GM23338 (cell line): ENCODE data around the gene FARP1. TPM values are rescaled to one million over a fixed set of nuclear protein-coding genes. Genes with fewer than 3 reads are reported as not detected.
A peak's percentile ranks its signal among the peaks of the same experiment; 100 is the strongest.

Experiments used
- ATAC-seq: fragments of 200-7000 bp; cut with Tn5 transposase; 3 replicates; pipeline ENCODE4 v1.9.1; 2020
- DNase-seq: peaks from one replicate; pipeline ENCODE4 v3.0.0-alpha.2; 2015; ENCODE audit warnings: low spot score
- H2AFZ ChIP-seq: fragments of 200-600 bp; sonication (generic); 2 replicates; pipeline ENCODE4 v1.8.0; 2016; ENCODE audit warnings: antibody characterized with exemption, mild to moderate bottlenecking, moderate library complexity
- H3F3A ChIP-seq: fragments of 200-600 bp; sonication (generic); replicated peaks from 2 replicates; pipeline ENCODE4 v1.8.0; 2017; ENCODE audit warnings: antibody characterized with exemption, mixed run types, low read depth
- H3K27ac ChIP-seq: fragments of 200-600 bp; sonication (generic); 2 replicates; pipeline ENCODE4 v1.6.1; 2016; ENCODE audit warnings: low read depth
- H3K27me3 ChIP-seq: fragments of 200-600 bp; sonication (generic); 2 replicates; pipeline ENCODE4 v1.8.0; 2016; ENCODE audit warnings: mild to moderate bottlenecking, mixed run types, moderate library complexity; ENCODE audit not compliant: insufficient read depth
- H3K36me3 ChIP-seq: fragments of 200-600 bp; sonication (generic); 2 replicates; pipeline ENCODE4 v1.8.0; 2016; ENCODE audit warnings: mild to moderate bottlenecking; ENCODE audit not compliant: insufficient read depth
- H3K4me1 ChIP-seq: fragments of 200-600 bp; sonication (generic); 2 replicates; pipeline ENCODE4 v1.8.0; 2016; ENCODE audit warnings: mild to moderate bottlenecking, moderate library complexity; ENCODE audit not compliant: insufficient read depth
- H3K4me2 ChIP-seq: fragments of 200-600 bp; sonication (generic); 2 replicates; pipeline ENCODE4 v1.7.1; 2017; ENCODE audit warnings: mixed run types
- H3K4me3 ChIP-seq: fragments of 200-600 bp; sonication (generic); 2 replicates; pipeline ENCODE4 v1.6.1; 2016; ENCODE audit warnings: mixed run types
- H3K79me2 ChIP-seq: fragments of 200-600 bp; sonication (generic); replicated peaks from 2 replicates; pipeline ENCODE4 v1.8.0; 2017; ENCODE audit warnings: mild to moderate bottlenecking; ENCODE audit not compliant: insufficient read depth
- H3K9me2 ChIP-seq: fragments of 200-600 bp; sonication (generic); 2 replicates; pipeline ENCODE4 v1.8.0; 2017; ENCODE audit not compliant: insufficient read depth
- H4K20me1 ChIP-seq: fragments of 200-600 bp; sonication (generic); replicated peaks from 2 replicates; pipeline ENCODE4 v1.8.0; 2017; ENCODE audit warnings: mild to moderate bottlenecking; ENCODE audit not compliant: insufficient read depth
- H3K27ac Mint-ChIP-seq: 2 replicates; pipeline ENCODE4 v1.8.0; 2020; ENCODE audit warnings: inconsistent platforms, mild to moderate bottlenecking, moderate library complexity, mixed read lengths
- H3K27me3 Mint-ChIP-seq: 3 replicates; pipeline ENCODE4 v1.8.0; 2022; ENCODE audit warnings: low read depth, mild to moderate bottlenecking, moderate library complexity, mixed read lengths, inconsistent platforms; ENCODE audit not compliant: insufficient read depth, poor library complexity
- H3K36me3 Mint-ChIP-seq: 3 replicates; pipeline ENCODE4 v1.8.0; 2021; ENCODE audit warnings: low read depth, mild to moderate bottlenecking, inconsistent platforms, moderate library complexity, mixed read lengths
- H3K4me1 Mint-ChIP-seq: 3 replicates; pipeline ENCODE4 v1.8.0; 2020; ENCODE audit warnings: mild to moderate bottlenecking, inconsistent platforms, mixed read lengths
- H3K4me3 Mint-ChIP-seq: 3 replicates; pipeline ENCODE4 v1.8.0; 2021; ENCODE audit warnings: moderate library complexity, mild to moderate bottlenecking, inconsistent platforms, mixed read lengths
- H3K9me3 Mint-ChIP-seq: 3 replicates; pipeline ENCODE4 v1.8.0; 2020; ENCODE audit warnings: moderate library complexity, mild to moderate bottlenecking, inconsistent platforms, mixed read lengths
- CTCF ChIP-seq, 2 experiments: fragments of 200-600 bp in 1 of 2; sonication (generic) in 1 of 2; conservative IDR thresholded peaks; 2 replicates each; pipeline versions ENCODE4 v1.5.1 to v1.6.1; 2016 to 2017; ENCODE audit warnings: antibody characterized with exemption in 2 of 2, low read depth in 2 of 2, mild to moderate bottlenecking in 2 of 2, moderate library complexity in 1 of 2
- EZH2 ChIP-seq: fragments of 200-600 bp; sonication (generic); IDR thresholded peaks from one replicate; pipeline ENCODE4 v1.8.0; 2017; ENCODE audit warnings: antibody characterized with exemption, mild to moderate bottlenecking, low read depth; ENCODE audit not compliant: unreplicated experiment
- EZH2phosphoT487 ChIP-seq: fragments of 200-600 bp; sonication (generic); IDR thresholded peaks from one replicate; pipeline ENCODE4 v1.8.1; 2018; ENCODE audit warnings: antibody characterized with exemption; ENCODE audit not compliant: unreplicated experiment
- JUNB ChIP-seq: IDR thresholded peaks from one replicate; pipeline ENCODE4 v1.6.1; 2016; ENCODE audit warnings: antibody characterized with exemption; ENCODE audit not compliant: unreplicated experiment
- NANOG ChIP-seq: IDR thresholded peaks from 2 replicates; pipeline ENCODE4 v1.6.1; 2016; ENCODE audit warnings: antibody characterized with exemption, borderline replicate concordance
- POLR2AphosphoS5 ChIP-seq: IDR thresholded peaks from 2 replicates; pipeline ENCODE4 v1.6.1; 2016; ENCODE audit warnings: antibody characterized with exemption, low read depth
- STAT1 ChIP-seq: IDR thresholded peaks from one replicate; pipeline ENCODE4 v1.6.1; 2016; ENCODE audit warnings: antibody characterized with exemption; ENCODE audit not compliant: unreplicated experiment
- ZNF114 ChIP-seq: fragments of 250-450 bp; sonication (Bioruptor Pico); IDR thresholded peaks from 2 replicates; pipeline ENCODE4 v1.5.0; 2020; ENCODE audit warnings: mild to moderate bottlenecking, moderate library complexity
- ZNF331 ChIP-seq: fragments of 250-450 bp; sonication (Bioruptor Pico); IDR thresholded peaks from 2 replicates; pipeline ENCODE4 v1.5.0; 2020; ENCODE audit warnings: low read depth, mild to moderate bottlenecking, moderate library complexity
- polyA plus RNA-seq: library from polyadenylated mRNA; unstranded; fragments of >200 nt; fragmentation: Nextera tagmentation; extraction: Ambion mirVana; gene quantifications from 2 replicates; pipeline ENCODE4 v1.2.1, GENCODE V29; 2016
- total RNA-seq: library from RNA; depleted of rRNA; stranded (reverse); fragments of >200 nt; shearing (Covaris generic); gene quantifications from 2 replicates; pipeline ENCODE4 v1.2.3, GENCODE V29; 2014
- TF ChIP-seq, protein P1 (sequence below): IDR thresholded peaks from 2 replicates; pipeline ENCODE4 v1.6.1; 2016; ENCODE audit warnings: antibody characterized with exemption
- TF ChIP-seq, protein P2 (sequence below): fragments of 250-450 bp; sonication (Bioruptor Pico); IDR thresholded peaks from 2 replicates; pipeline ENCODE4 v1.5.0; 2020; ENCODE audit warnings: mild to moderate bottlenecking, moderate library complexity

FARP1 gene
- total and polyA plus RNA-seq, 2 experiments from 2014 or later, result 53.6 to 82.5 TPM

DNA sequence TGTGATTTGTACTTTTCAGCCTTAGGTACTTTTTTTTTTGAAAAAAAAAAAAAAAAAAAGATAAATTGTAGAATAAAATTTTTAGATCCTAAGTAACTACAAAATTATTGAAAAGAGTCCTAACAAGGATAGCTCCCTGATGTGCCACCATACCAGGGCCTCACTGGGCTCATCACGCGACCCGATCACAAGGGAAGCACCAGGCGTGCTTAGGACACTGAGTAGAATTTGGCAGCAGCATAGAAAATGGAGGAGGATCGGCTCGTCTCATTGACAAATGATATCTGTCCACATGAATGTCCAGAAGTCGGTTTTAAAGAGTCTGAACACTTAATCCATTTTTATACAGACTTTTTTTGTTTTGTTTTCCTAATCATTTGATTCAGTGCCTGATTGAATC lies 255.0 kb downstream of the FARP1 start:
- Histone ChIP-seq H2AFZ (no peak overlapping the region), H3F3A (no peaks in the 10 kb centered on the region), H3K27ac (no peak overlapping the region), H3K4me1 (peaks cover 18% of the 10 kb centered on the region; the same call in 1 of the 2 replicates), H3K79me2 (no peaks in the 10 kb centered on the region), H3K4me3 (no peak overlapping the region), H3K36me3 (no peaks in the 10 kb centered on the region), H4K20me1 (no peaks in the 10 kb centered on the region; the same call in 1 of the 2 replicates), H3K9me2 (no peaks in the 10 kb centered on the region), H3K27me3 (no peaks in the 10 kb centered on the region), H3K4me2 (no peak overlapping the region)
- DNase-seq, result no peak
- Mint-ChIP-seq H3K9me3 (no peaks in the 10 kb centered on the region), H3K4me1 (peaks cover 23% of the 10 kb centered on the region), H3K27ac (peak overlapping the region; percentile 43), H3K4me3 (no peak overlapping the region), H3K36me3 (peaks cover 7% of the 10 kb centered on the region), H3K27me3 (no peaks in the 10 kb centered on the region)
- no peak for TF ChIP-seq JUNB
- no peak for TF ChIP-seq ZNF331
- TF ChIP-seq ZNF114 (CRISPR knock-in tag), result no peak
- peak; percentile 18; the same call in 1 of the 3 replicates for ATAC-seq

DNA sequence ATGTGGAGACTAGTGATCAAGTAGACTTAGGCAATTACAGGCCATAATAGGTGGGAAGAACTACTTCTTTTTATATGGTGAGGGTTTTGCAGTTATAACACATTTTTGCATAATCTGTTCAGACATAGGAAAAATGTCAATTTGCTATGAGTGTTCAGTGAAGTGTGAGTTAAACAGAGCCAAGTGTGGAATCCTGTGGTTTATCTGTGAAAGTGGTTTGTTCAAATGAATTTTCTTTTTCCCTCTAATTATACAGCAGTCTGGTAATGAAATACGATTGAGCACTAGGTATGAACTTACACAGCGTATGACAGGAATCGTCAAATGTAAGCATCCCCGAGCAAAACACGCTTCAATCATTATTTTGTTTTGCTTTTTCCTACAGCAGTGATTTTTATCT lies 255.7 kb downstream of the FARP1 start:
- ATAC-seq, result no peak
- Histone ChIP-seq H3K36me3 (no peaks in the 10 kb centered on the region), H3K4me3 (no peak overlapping the region), H3F3A (no peaks in the 10 kb centered on the region), H3K4me2 (no peak overlapping the region), H3K79me2 (no peaks in the 10 kb centered on the region), H3K9me2 (no peaks in the 10 kb centered on the region), H4K20me1 (no peaks in the 10 kb centered on the region; the same call in 1 of the 2 replicates), H3K27ac (no peak overlapping the region; the same call in 1 of the 2 replicates), H3K4me1 (peaks cover 18% of the 10 kb centered on the region; the same call in 1 of the 2 replicates), H2AFZ (no peak overlapping the region), H3K27me3 (no peaks in the 10 kb centered on the region)
- peaks cover 7% of the 10 kb centered on the region for H3K36me3 Mint-ChIP-seq
- H3K4me3 Mint-ChIP-seq, result no peak overlapping the region
- H3K4me1 Mint-ChIP-seq, result peaks cover 23% of the 10 kb centered on the region
- H3K9me3 Mint-ChIP-seq, result no peaks in the 10 kb centered on the region
- peak overlapping the region; percentile 7; the same call in 1 of the 2 replicates for H3K27ac Mint-ChIP-seq
- H3K27me3 Mint-ChIP-seq, result no peaks in the 10 kb centered on the region
- no peak for DNase-seq
- TF ChIP-seq EZH2phosphoT487 (no peak), ZNF331 (no peak), EZH2 (no peak), STAT1 (no peak), CTCF (conservative IDR thresholded peaks at IDR 0.05; ENCODE audit: low read depth in 2 of 2) (no peak), JUNB (no peak), NANOG (no peak), POLR2AphosphoS5 (no peak), ZNF114 (CRISPR knock-in tag) (no peak)
- TF ChIP-seq, protein P1, sequence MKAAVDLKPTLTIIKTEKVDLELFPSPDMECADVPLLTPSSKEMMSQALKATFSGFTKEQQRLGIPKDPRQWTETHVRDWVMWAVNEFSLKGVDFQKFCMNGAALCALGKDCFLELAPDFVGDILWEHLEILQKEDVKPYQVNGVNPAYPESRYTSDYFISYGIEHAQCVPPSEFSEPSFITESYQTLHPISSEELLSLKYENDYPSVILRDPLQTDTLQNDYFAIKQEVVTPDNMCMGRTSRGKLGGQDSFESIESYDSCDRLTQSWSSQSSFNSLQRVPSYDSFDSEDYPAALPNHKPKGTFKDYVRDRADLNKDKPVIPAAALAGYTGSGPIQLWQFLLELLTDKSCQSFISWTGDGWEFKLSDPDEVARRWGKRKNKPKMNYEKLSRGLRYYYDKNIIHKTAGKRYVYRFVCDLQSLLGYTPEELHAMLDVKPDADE, result no peak
- TF ChIP-seq, protein P2, sequence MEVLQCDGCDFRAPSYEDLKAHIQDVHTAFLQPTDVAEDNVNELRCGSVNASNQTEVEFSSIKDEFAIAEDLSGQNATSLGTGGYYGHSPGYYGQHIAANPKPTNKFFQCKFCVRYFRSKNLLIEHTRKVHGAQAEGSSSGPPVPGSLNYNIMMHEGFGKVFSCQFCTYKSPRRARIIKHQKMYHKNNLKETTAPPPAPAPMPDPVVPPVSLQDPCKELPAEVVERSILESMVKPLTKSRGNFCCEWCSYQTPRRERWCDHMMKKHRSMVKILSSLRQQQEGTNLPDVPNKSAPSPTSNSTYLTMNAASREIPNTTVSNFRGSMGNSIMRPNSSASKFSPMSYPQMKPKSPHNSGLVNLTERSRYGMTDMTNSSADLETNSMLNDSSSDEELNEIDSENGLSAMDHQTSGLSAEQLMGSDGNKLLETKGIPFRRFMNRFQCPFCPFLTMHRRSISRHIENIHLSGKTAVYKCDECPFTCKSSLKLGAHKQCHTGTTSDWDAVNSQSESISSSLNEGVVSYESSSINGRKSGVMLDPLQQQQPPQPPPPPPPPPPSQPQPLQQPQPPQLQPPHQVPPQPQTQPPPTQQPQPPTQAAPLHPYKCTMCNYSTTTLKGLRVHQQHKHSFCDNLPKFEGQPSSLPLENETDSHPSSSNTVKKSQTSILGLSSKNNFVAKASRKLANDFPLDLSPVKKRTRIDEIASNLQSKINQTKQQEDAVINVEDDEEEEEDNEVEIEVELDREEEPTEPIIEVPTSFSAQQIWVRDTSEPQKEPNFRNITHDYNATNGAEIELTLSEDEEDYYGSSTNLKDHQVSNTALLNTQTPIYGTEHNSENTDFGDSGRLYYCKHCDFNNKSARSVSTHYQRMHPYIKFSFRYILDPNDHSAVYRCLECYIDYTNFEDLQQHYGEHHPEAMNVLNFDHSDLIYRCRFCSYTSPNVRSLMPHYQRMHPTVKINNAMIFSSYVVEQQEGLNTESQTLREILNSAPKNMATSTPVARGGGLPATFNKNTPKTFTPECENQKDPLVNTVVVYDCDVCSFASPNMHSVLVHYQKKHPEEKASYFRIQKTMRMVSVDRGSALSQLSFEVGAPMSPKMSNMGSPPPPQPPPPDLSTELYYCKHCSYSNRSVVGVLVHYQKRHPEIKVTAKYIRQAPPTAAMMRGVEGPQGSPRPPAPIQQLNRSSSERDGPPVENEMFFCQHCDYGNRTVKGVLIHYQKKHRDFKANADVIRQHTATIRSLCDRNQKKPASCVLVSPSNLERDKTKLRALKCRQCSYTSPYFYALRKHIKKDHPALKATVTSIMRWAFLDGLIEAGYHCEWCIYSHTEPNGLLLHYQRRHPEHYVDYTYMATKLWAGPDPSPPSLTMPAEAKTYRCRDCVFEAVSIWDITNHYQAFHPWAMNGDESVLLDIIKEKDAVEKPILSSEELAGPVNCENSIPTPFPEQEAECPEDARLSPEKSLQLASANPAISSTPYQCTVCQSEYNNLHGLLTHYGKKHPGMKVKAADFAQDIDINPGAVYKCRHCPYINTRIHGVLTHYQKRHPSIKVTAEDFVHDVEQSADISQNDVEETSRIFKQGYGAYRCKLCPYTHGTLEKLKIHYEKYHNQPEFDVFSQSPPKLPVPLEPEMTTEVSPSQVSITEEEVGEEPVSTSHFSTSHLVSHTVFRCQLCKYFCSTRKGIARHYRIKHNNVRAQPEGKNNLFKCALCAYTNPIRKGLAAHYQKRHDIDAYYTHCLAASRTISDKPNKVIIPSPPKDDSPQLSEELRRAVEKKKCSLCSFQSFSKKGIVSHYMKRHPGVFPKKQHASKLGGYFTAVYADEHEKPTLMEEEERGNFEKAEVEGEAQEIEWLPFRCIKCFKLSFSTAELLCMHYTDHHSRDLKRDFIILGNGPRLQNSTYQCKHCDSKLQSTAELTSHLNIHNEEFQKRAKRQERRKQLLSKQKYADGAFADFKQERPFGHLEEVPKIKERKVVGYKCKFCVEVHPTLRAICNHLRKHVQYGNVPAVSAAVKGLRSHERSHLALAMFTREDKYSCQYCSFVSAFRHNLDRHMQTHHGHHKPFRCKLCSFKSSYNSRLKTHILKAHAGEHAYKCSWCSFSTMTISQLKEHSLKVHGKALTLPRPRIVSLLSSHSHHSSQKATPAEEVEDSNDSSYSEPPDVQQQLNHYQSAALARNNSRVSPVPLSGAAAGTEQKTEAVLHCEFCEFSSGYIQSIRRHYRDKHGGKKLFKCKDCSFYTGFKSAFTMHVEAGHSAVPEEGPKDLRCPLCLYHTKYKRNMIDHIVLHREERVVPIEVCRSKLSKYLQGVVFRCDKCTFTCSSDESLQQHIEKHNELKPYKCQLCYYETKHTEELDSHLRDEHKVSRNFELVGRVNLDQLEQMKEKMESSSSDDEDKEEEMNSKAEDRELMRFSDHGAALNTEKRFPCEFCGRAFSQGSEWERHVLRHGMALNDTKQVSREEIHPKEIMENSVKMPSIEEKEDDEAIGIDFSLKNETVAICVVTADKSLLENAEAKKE (CRISPR knock-in tag), result no peak
